VCaP (cell line): ENCODE measurements around the gene CCHCR1.
A peak's percentile ranks its signal among the peaks of the same experiment; 100 is the strongest.

ENCODE experiments used
- H3K27ac ChIP-seq: fragments of 450-650 bp; 2 replicates; pipeline ENCODE4 v1.5.1; 2017
- CTCF ChIP-seq: fragments of 450-650 bp; conservative IDR thresholded peaks from 2 replicates; pipeline ENCODE4 v1.5.1; 2017; ENCODE audit warnings: mild to moderate bottlenecking, moderate library complexity

Gene CCHCR1

GRCh38 chr6:31187780-31188194, 30.2 kb upstream of the CCHCR1 start:
- TF ChIP-seq CTCF: no peak
- H3K27ac ChIP-seq: peak overlapping the region; percentile 95

- no peak for TF ChIP-seq CTCF
- peak overlapping the region; percentile 95 for H3K27ac ChIP-seq
Measured at GRCh38 chr6:31186052-31186734, 28.6 kb upstream of the CCHCR1 start.

- H3K27ac ChIP-seq: peak overlapping the region; percentile 95
Measured at GRCh38 chr6:31185695-31186051, 28.1 kb upstream of the CCHCR1 start.

- H3K27ac ChIP-seq: peak overlapping the region; percentile 95
Measured at GRCh38 chr6:31183859-31184258, 26.3 kb upstream of the CCHCR1 start.

GRCh38 chr6:31183287-31183686, 25.7 kb upstream of the CCHCR1 start:
- H3K27ac ChIP-seq: peak overlapping the region; percentile 95

- TF ChIP-seq CTCF: no peak
- H3K27ac ChIP-seq: no peak overlapping the region; the same call in 1 of the 2 replicates
Measured at GRCh38 chr6:31180500-31180899, 22.9 kb upstream of the CCHCR1 start.

GRCh38 chr6:31179896-31180295, 22.3 kb upstream of the CCHCR1 start:
- peak overlapping the region; percentile 75 for H3K27ac ChIP-seq
- TF ChIP-seq CTCF: no peak

GRCh38 chr6:31179042-31179386, 21.4 kb upstream of the CCHCR1 start:
- peak overlapping the region; percentile 75 for H3K27ac ChIP-seq
- no peak for TF ChIP-seq CTCF

- peak overlapping the region; percentile 75 for H3K27ac ChIP-seq
Measured at GRCh38 chr6:31178143-31179041, 20.8 kb upstream of the CCHCR1 start.

More at GRCh38 chr6:31178143-31179041, 20.8 kb upstream of the CCHCR1 start:
- no peak for TF ChIP-seq CTCF
